ENCODE data around the gene SLC26A9.

SLC26A9 gene

GRCh38 chr1:205955499-205955898, 12.2 kb upstream of the SLC26A9 start:
- no peak for DNase-seq (ENCODE audit: low spot score)
- no peak for TF ChIP-seq CTCF (IDR thresholded peaks at IDR 0.05; ENCODE audit: extremely low read depth, missing control alignments)

- DNase-seq (ENCODE audit: low spot score), result no peak
- no peak for TF ChIP-seq CTCF (IDR thresholded peaks at IDR 0.05; ENCODE audit: extremely low read depth, missing control alignments)
Measured at GRCh38 chr1:205954819-205955404, 11.7 kb upstream of the SLC26A9 start.

- no peak for TF ChIP-seq CTCF (IDR thresholded peaks at IDR 0.05; ENCODE audit: extremely low read depth, missing control alignments)
- no peak for DNase-seq (ENCODE audit: low spot score)
Measured at GRCh38 chr1:205951746-205952145, 8.5 kb upstream of the SLC26A9 start.

GRCh38 chr1:205950826-205951549, 7.7 kb upstream of the SLC26A9 start:
- DNase-seq (ENCODE audit: low spot score), result no peak
- no peak for TF ChIP-seq CTCF (IDR thresholded peaks at IDR 0.05; ENCODE audit: extremely low read depth, missing control alignments)

GRCh38 chr1:205950280-205950679, 7.0 kb upstream of the SLC26A9 start:
- DNase-seq (ENCODE audit: low spot score), result no peak
- no peak for TF ChIP-seq CTCF (IDR thresholded peaks at IDR 0.05; ENCODE audit: extremely low read depth, missing control alignments)

GRCh38 chr1:205949753-205950152, 6.5 kb upstream of the SLC26A9 start:
- DNase-seq (ENCODE audit: low spot score), result no peak
- TF ChIP-seq CTCF (IDR thresholded peaks at IDR 0.05; ENCODE audit: extremely low read depth, missing control alignments), result no peak

- no peak for DNase-seq (ENCODE audit: low spot score)
- no peak for TF ChIP-seq CTCF (IDR thresholded peaks at IDR 0.05; ENCODE audit: extremely low read depth, missing control alignments)
Measured at GRCh38 chr1:205948886-205949285, 5.6 kb upstream of the SLC26A9 start.
